Measurements from ENCODE around the gene ITGAV. TPM values are rescaled to one million over a fixed set of nuclear protein-coding genes. Genes with fewer than 3 reads are reported as not detected.

ITGAV gene
- total and polyA plus RNA-seq, 2 donors (not counting 3 experiments of a cell fraction or from before 2014, with no cell fraction given), result 61.8 to 131 TPM

DNA sequence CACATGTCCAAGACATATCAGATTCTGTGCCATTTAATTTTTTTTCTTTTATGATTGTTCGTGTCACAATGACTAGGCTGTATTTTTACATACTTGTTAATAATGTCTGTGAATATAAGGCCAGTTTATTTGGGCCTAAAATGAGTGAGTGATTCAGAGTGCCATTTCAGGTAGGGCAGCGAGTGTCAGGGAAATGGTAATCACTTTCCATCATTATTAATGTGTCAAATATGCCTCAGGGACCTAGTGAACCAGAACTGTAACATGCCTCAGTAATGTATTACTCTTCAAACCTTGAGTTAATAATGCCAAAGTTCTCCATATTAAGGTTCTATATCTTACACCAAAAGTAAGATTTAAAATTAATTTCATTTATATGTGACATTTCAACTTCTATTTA lies 112.6 kb downstream of the ITGAV start:
- Histone ChIP-seq H3K4me1 (ENCODE audit: control insufficient read depth, extremely low read depth, insufficient read depth, low read length) (no peaks in the 10 kb centered on the region), H4K20me1 (replicated peaks; ENCODE audit: control insufficient read depth, extremely low read depth, insufficient read depth, low read length) (no peaks in the 10 kb centered on the region), H3K79me2 (ENCODE audit: control insufficient read depth, insufficient read depth, low read length) (no peaks in the 10 kb centered on the region), H2AFZ (ENCODE audit: low read depth, low read length) (no peak overlapping the region), H3K9me3 (replicated peaks; ENCODE audit: control insufficient read depth, insufficient read depth, low read length) (no peaks in the 10 kb centered on the region), H3K4me3 (replicated peaks in 1 of 3; ENCODE audit: insufficient read depth in 1 of 3, low read depth in 1 of 3, low read length in 3 of 3) (no peak overlapping the region), H3K27me3 (ENCODE audit: control insufficient read depth in 2 of 2, insufficient read depth in 2 of 2, low read length in 2 of 2) (no peaks in the 10 kb centered on the region), H3K9me1 (replicated peaks; ENCODE audit: control insufficient read depth, extremely low read depth, insufficient read depth, low read length) (no peaks in the 10 kb centered on the region), H3K27ac (ENCODE audit: insufficient read depth, low read depth, low read length) (no peak overlapping the region), H3K9ac (replicated peaks; ENCODE audit: extremely low read depth, insufficient read depth, low read length) (no peak overlapping the region), H3K36me3 (ENCODE audit: control insufficient read depth in 2 of 2, extremely low read depth in 1 of 2, insufficient read depth in 2 of 2, low read length in 2 of 2) (no peaks in the 10 kb centered on the region), H3K4me2 (ENCODE audit: insufficient read depth, low read length) (no peak overlapping the region)
- TF ChIP-seq POLR2A (IDR thresholded peaks at IDR 0.05; ENCODE audit: low read depth, low read length), result no peak
- no peak for TF ChIP-seq JUN (IDR thresholded peaks at IDR 0.05; ENCODE audit: borderline replicate concordance, insufficient read depth, insufficient read length, low read depth)
- TF ChIP-seq, protein P1, sequence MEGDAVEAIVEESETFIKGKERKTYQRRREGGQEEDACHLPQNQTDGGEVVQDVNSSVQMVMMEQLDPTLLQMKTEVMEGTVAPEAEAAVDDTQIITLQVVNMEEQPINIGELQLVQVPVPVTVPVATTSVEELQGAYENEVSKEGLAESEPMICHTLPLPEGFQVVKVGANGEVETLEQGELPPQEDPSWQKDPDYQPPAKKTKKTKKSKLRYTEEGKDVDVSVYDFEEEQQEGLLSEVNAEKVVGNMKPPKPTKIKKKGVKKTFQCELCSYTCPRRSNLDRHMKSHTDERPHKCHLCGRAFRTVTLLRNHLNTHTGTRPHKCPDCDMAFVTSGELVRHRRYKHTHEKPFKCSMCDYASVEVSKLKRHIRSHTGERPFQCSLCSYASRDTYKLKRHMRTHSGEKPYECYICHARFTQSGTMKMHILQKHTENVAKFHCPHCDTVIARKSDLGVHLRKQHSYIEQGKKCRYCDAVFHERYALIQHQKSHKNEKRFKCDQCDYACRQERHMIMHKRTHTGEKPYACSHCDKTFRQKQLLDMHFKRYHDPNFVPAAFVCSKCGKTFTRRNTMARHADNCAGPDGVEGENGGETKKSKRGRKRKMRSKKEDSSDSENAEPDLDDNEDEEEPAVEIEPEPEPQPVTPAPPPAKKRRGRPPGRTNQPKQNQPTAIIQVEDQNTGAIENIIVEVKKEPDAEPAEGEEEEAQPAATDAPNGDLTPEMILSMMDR (IDR thresholded peaks at IDR 0.05; ENCODE audit: extremely low read depth in 1 of 2, insufficient read depth in 1 of 2, low read depth in 1 of 2, low read length in 2 of 2), result no peak
- BruUV-seq (replicated peaks), result no TSS peak
- ChIA-PET CTCF (no interaction called here), POLR2A (no interaction called here)
- DNase-seq (ENCODE audit: low read depth, low spot score) (no peak), FAIRE-seq (no peak)
- dilution Hi-C loops (cut with MboI; ENCODE audit: extremely low pct_ligation_motif_present, low sequenced_read_pairs), result no loop called here
- intact Hi-C loops (cut with micrococcal nuclease), result no loop called here

DNA sequence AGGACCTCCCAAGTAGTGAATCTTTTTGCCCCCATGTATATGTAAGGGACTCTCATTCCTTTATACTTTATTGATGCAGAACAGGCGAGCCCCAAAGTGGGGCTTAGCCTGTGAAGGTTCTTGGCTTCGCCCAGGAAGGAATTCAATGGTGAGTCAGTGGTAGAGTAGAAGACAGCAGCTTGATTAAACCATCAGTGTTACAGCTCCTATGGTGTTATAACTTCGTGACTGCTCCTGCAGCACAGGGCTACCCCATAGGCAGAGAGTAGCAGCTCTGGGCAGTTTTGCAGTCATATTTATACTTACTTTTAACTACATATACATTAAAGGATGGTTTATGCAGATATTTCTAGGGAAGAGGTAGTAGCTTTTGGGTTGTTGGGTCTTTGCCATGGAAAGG lies 115.0 kb downstream of the ITGAV start:
- H3K9me1 ChIP-seq (replicated peaks; ENCODE audit: control insufficient read depth, extremely low read depth, insufficient read depth, low read length), result no peaks in the 10 kb centered on the region
- no peaks in the 10 kb centered on the region for H3K36me3 ChIP-seq (ENCODE audit: control insufficient read depth in 2 of 2, extremely low read depth in 1 of 2, insufficient read depth in 2 of 2, low read length in 2 of 2)
- no peak for FAIRE-seq
- POLR2A ChIA-PET, result no interaction called here
- H3K27me3 ChIP-seq (ENCODE audit: control insufficient read depth in 2 of 2, insufficient read depth in 2 of 2, low read length in 2 of 2), result no peaks in the 10 kb centered on the region
- no peak overlapping the region for H3K4me2 ChIP-seq (ENCODE audit: insufficient read depth, low read length)
- no TSS peak for BruUV-seq (replicated peaks)
- no peaks in the 10 kb centered on the region for H3K9me3 ChIP-seq (replicated peaks; ENCODE audit: control insufficient read depth, insufficient read depth, low read length)
- dilution Hi-C loops (cut with MboI; ENCODE audit: extremely low pct_ligation_motif_present, low sequenced_read_pairs) (no loop called here), intact Hi-C loops (cut with micrococcal nuclease) (no loop called here)
- H3K27ac ChIP-seq (ENCODE audit: insufficient read depth, low read depth, low read length), result no peak overlapping the region
- H4K20me1 ChIP-seq (replicated peaks; ENCODE audit: control insufficient read depth, extremely low read depth, insufficient read depth, low read length), result peaks cover 2% of the 10 kb centered on the region
- no peak overlapping the region for H3K4me3 ChIP-seq (replicated peaks in 1 of 3; ENCODE audit: insufficient read depth in 1 of 3, low read depth in 1 of 3, low read length in 3 of 3)
- TF ChIP-seq POLR2AphosphoS5 (IDR thresholded peaks at IDR 0.05; ENCODE audit: insufficient read depth, low read depth, low read length) (no peak), MYC (IDR thresholded peaks at IDR 0.05; ENCODE audit: low read depth, low read length) (no peak)
- no peaks in the 10 kb centered on the region for H3K4me1 ChIP-seq (ENCODE audit: control insufficient read depth, extremely low read depth, insufficient read depth, low read length)
- H3K79me2 ChIP-seq (ENCODE audit: control insufficient read depth, insufficient read depth, low read length), result no peaks in the 10 kb centered on the region
- no peak overlapping the region for H2AFZ ChIP-seq (ENCODE audit: low read depth, low read length)
- no peak for DNase-seq (ENCODE audit: low read depth, low spot score)
- CTCF ChIA-PET, result no interaction called here
- H3K9ac ChIP-seq (replicated peaks; ENCODE audit: extremely low read depth, insufficient read depth, low read length), result no peak overlapping the region
